Stimulated activated CD8-positive, alpha-beta memory T cell treated with anti-CD3 and anti-CD28 coated beads, Interleukin-4, amount 100 ng/mL, for 24 hours (primary cell): ENCODE measurements around the gene PRKD1.

ENCODE experiments used
- DNase-seq: peaks from one replicate; pipeline ENCODE4 v3.0.0-alpha.2; 2020; ENCODE audit warnings: low read depth

PRKD1 gene

DNA sequence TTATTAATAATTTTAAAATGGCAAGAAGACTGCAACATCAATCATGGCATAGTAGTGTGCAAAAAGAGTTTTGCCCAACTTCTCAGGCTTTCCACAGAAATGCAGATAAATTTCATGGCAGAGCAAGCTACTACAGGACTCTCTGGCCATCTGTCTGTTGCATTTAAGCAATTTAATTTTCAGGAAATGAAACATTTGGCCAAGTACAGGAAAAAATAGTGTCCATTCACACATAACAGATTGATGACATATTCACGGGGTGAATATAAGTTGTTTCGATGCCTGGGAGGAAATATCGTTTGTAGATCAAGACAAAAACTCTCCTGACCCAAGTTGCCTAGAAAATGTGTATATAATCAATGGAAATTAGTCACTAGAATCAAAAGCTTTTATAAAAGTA lies 324.0 kb downstream of the PRKD1 start:
- no peak for DNase-seq

DNA sequence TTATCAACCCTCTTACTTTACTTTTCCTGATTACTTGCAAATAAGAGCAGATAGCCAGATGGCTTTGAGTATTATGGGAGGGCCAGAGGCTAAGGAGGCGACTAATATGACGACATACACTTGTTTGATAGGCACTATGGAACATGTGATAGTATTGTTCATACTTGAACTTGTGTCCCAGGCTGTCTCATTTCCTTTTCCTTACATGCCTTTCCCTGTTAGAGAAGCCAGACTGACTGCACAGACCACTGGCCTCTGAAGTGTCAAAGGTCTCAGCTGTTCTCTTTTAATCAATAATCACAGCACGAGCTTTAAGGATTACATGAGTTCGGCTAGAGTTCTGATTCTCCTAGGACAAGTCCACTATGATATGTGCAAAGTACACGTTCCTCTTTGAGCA lies 326.0 kb downstream of the PRKD1 start:
- no peak for DNase-seq

DNA sequence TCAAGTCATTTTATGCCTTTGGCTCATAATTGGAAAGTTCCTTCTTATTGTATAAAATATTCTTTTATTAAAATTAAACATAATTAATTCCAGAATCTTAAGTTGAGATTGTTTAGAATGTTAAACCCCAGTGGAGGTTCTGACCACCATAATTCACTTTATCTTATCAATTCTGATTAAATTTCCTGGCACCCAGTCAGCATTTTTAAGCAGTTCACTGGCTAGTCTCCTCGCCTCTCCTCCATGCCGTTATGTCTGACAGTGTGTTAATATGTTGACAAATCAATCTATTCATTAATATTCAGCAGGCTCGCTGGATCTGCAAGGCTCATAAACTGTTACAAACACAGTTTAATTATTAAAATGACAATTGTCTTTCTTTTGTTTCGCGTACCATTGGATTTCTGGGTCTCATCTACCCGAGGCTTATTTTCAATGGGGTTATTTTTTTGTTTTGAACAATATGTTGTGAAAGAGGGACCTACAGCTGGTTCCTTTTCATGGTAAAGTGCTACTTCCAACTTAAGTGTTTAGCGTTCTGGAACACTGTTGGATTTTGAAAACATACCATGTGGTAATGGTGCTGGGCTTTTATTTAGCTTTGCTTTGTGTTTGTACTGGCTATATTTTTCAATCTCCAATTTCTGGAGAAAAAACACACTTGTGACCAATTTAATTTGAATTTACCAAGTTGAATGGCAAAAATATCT lies 339.7 kb downstream of the PRKD1 start:
- no peak for DNase-seq

DNA sequence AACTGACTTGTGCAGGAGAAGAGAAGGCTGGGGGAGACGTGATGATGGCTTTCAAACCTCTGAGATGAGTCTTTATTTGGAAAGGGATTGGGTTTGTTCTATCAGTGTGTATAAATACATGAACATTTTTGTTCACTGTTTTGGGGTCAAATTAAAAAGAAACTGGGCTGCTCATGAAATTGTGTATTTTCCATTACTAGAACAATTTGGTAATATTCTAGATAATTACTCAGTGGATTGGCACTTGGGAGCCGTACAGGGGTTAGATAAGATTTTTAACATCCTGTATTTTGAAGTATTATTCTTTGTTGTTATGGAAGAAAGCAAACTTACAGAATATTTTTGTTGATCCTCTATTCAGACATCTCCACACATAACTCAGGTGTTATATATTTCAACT lies 340.6 kb downstream of the PRKD1 start:
- no peak for DNase-seq

DNA sequence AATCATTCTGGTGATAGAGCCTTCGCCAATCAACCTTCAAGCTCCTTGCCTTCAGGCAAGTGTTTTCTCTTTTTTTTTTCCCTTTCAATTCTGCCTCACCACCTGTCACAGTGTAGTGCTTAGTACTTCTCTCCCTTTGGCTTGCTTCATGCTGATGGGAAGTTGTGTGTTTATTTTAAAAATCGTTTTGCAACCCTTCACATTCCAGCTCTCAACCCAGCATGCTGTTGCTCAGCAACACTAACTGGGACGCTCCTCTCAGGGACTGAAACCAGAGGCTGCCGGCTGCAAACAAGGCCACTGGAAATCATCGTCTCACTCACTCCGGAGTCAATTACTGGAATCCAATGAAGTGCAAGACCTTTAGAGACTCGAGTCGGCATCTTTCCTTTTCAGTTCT lies 342.7 kb downstream of the PRKD1 start:
- DNase-seq: no peak

DNA sequence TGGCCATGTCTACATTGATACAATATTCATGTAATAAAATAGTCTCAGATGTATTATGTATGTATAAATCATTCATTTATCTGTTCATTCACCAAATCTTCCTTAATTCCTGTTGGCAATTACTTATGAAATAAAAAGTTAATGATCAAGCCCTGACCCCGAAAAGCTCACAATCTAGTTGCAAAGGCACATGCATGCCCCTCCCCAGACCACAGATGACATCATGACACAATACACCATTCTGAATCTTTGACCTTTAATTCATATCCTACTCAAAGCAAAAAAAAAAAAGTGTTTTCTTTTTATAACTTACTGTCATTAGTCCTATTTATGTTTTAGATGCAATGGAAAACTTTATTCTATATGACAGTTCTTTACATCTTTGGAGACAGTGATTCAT lies 346.9 kb downstream of the PRKD1 start:
- DNase-seq: no peak

DNA sequence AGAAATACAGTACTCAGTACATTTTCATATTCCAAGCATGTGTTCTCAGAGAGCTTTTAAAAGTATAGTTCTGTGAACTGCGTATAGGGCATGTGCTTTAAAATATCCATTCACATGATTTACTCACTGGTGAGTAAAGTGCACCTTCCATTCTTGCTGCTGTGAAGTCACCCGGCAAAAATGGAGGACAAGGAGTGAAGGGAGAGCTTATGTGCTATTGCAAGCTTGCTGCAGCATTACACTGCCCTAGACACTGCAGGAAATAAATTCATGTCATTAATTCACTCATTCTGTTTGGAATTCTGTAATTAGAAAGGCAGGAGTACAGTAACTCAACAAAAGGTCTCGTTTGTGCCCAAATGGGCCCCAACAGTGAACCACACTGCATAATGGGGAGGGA lies 347.8 kb downstream of the PRKD1 start:
- DNase-seq: no peak

DNA sequence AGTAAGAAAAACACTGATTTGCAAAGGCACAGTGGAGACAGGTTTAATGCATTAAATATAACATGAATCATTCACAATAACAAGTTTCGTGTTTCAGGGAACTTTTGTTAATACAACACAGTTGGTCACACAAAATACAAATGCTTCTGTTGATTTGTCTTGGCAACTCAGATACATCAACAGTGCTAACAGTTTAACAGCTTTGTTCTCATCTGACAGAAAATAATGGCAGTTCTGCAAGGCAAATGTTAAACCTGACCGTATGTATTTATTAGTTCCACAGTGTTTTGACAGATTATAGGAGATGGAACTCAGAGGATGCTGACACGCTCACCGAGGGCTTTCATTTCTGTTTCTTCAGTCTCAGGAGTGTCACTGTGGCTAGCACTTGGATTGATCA lies 350.7 kb downstream of the PRKD1 start:
- no peak for DNase-seq

DNA sequence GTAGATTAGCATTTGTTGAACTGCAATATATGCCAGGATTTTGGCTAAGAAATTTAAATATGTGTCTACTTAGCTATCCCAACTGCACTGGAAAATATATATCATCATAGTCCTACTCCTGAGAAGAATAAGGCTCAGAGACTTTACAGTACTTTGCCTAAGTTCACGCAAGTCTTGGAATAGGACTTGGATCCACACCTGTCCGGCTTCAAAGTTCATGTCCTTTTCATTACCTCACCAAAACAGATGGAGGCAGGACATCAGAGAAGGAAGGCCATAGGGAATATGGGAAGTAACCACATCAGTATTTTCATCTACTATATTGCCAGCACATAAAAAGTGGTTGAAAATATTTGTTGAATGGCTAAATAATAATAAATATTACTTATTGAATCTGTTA lies 358.5 kb downstream of the PRKD1 start:
- no peak for DNase-seq

DNA sequence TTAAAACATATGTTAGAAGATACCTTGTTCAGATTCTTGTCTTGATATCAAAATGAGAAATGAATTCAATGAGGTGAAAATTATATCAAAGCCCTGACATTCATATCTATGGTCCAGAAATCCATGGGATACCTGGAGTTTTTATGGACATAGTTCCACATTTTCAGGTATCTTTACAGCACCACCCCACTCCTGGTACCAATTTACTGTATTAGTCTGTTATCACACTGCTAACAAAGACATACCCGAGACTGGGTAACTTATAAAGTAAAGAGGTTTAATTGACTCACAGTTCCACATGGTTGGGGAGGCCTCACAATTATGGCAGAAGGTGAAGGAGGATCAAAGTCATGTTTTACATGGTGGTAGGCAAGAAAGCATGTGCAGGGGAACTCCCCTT lies 361.5 kb downstream of the PRKD1 start:
- DNase-seq: no peak

DNA sequence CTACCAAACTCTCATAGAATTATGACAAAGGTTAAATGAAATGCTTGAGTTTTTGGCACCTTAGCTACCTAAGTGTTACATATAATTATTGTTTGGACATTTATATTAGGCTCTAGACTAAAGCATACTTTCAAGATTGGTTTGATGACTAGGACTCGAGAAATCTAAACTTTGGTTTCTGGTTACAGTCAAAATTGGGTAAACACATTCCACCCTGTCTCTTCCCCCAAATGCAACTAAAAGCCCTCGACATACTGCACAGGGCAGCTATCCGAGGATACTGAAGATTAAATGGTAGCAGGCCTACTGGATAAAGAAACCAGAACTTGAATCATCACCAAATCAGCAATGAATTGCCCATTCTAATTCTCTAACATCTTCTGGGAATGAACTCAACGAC lies 369.1 kb downstream of the PRKD1 start:
- DNase-seq: no peak

DNA sequence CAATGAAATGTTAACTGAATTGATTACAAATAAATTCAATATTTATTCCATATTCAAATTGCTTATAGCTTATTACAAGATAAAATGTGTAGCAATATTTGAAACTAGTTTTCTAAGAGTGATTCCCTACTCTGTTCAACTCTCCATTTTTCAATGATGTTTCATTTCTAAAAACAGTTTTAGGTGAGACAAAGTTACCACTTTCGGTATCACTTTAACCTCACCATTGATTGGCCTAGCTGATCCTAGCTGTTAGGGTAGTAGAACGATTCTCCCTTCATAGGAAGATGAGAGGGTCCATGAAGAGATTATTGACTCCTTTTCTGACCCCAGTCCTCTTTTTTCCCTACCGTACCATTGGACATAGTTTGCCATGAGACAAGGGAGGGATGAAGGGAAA lies 373.3 kb downstream of the PRKD1 start:
- no peak for DNase-seq

DNA sequence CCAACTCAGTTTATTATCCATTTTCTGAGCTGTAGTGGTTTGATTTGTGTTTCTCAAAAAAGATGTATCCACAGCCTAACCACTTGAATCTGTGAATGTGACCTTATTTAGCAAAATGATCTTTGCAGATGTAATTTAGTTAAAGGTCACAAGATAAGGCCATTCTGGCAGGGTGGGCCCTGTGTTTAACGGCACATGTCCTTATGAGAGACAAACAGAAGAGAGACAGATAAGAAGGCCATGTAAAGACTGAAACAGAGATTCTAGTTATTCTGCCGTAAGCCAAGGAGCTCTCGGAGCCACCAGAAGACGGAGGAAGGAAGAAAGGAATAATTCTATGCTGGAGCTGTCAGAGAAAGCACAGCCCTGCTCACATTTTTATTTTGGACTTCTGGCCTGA lies 374.2 kb downstream of the PRKD1 start:
- no peak for DNase-seq

DNA sequence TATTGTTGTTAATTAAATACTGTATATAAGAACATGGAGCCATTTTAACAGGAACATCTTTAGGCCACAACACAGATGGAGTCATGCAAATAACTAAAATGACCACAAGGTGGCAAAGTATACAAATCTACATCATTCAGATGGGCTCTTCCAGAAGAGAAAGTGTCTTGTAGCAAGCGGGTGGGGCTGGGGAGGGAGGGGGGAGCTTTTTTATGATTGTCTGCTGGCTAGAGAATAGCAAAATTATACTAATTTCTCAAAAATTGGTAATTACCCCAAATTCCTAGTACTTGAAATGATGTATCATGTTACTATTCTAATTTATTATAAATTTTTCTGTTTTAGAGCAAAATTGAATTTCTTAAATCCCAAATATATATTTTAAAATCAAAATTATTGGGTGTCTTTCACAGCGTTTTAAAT lies 378.7 kb downstream of the PRKD1 start:
- DNase-seq: no peak

DNA sequence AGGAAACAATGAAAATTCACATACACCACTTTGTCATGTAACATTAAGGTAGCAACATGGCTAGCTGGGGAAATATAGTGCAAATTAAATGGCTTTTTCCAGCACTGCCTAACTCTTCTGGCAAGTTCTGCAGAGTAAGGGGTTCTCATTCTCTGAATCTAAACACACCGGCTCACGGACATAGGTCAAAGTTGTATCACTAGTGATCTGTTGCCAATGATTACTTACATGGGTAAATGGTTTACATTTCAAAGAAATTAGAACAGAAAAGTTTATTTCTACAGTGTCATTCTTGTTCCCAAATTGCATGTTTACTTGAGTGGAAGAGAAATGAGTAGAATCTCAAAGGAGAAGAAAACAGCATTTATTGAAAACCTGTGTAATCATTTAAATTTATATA lies 381.9 kb downstream of the PRKD1 start:
- no peak for DNase-seq

DNA sequence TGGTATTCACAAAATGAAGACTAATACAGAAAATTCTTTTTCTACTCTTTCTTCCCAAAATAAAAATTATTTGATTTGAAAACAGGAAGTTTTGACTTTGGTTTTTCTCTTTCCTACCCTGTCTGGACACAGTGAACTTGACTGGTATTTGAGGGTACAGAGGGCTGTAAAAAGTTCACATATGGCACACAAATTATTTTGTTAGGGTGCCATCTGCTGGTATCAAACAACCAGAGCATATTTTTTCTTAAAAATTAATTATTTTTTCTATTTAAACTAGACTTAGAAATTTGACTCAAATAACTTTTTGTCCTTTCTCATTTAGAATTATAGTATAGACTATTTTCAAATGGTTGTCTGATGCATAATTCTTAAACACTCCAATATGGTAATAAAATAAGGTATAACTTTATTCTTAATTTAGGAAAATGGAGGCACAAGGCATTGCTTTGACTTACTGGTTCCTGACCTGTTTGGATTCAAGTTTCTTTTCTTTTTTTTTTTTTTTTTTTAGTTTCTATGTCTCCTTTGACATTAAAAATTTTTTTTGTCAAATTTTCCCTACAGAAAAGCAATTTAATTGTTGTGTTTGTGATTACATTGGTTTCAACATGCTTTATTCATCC lies 390.6 kb downstream of the PRKD1 start:
- DNase-seq: no peak

DNA sequence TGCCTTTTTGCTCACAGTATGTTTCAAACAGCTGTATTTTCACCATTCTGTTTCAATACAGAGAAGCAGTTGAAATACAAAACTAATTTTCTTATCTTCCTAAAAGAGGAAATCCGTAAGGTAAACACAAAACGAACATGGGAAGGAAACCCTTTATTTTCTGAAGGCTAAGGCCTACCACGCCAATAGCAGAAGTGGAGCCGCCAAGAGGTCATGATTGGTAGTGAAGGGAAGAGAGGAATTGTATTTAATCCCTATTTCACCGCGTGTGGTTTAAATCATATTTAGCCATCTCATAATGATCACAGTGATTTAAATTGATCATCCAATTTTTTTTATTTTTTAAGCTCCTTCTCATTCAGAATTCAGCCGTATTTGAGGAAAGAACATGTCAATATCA lies 398.2 kb downstream of the PRKD1 start:
- no peak for DNase-seq

DNA sequence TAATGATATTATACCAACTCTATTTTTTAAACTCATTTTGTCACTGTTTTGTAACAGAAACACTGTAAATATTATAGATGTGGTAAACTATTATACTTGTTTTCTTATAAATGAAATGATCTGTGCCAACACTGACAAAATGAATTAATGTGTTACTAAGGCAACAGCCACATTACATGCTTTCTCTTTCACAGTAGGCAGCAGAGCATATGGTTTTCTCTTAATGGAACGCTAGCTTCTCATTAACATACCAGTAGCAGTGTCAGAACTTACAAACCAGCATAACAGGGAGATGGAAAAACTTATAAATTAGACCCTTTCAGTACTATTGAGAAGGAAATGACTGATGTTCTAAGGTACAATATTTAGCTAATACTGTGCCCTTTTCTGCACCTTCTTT lies 398.8 kb downstream of the PRKD1 start:
- DNase-seq: no peak

DNA sequence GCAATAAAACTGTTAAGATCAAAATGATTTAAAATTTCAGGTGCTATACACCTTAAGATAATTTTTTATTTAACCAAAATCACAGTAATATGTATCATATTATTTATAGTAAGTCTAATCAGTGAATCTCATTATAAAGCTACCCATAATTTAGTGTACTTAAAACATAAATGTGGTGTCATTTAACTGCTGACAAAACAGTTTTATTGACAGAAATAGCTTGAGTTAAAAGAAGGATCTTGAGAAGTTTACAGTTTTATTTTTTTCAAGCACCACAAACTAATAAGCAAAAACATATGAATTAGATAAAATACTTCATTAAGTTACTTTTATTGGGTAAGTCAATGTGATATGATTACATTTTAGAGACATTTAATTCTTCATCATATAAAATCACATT lies 400.4 kb downstream of the PRKD1 start:
- DNase-seq: no peak
